ENCODE measurements around the gene CCDC187.

CCDC187 gene

DNA sequence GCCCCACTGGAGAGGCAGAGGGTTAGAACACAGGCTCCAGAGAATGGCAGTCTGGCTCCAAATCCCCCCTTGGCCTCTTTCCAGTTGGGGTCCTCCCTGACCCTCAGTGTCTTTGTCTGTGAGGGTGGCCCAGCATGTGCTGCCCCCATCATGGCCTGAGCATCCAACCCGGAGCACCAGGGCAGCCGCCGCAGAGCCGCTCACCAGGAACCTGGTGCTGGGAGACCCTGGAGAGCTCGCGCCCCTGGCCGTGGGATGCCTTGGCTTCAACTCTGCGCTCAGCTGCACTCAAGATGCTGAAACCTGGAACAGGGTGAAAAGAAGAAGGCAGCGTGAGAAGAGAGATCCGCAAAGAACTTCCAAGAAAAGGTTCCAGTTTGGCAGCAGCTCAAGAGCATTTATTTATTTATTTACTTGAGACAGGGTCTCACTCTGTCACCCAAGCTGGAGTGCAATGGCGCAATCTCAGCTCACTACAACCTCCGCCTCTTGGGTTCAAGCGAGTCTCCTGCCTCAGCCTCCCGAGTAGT, 3.8 kb downstream of the CCDC187 start:
- DNase-seq = no peak

- no peak for DNase-seq
Measured at GRCh38 chr9:136299541-136299940, 4.4 kb downstream of the CCDC187 start.

DNA sequence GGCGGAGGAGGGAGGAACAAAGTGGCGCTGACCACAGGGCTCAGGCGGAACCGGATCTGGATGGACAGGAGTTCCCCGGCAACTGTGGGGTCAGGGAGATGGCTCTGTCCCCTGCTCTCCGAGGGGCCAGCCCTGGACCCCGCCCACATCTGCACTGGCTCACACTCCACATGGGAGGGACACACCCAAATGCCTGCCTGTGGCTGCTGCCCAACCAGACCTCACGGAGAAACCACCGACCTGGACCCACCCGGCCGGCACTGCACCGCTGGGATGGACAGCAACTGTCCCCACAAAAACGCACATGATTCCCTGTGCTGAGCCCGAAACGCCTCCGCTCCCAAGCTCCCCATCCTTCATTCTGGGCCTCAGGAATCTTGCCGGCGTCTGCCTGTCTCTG, 4.8 kb downstream of the CCDC187 start:
- no peak for DNase-seq

DNA sequence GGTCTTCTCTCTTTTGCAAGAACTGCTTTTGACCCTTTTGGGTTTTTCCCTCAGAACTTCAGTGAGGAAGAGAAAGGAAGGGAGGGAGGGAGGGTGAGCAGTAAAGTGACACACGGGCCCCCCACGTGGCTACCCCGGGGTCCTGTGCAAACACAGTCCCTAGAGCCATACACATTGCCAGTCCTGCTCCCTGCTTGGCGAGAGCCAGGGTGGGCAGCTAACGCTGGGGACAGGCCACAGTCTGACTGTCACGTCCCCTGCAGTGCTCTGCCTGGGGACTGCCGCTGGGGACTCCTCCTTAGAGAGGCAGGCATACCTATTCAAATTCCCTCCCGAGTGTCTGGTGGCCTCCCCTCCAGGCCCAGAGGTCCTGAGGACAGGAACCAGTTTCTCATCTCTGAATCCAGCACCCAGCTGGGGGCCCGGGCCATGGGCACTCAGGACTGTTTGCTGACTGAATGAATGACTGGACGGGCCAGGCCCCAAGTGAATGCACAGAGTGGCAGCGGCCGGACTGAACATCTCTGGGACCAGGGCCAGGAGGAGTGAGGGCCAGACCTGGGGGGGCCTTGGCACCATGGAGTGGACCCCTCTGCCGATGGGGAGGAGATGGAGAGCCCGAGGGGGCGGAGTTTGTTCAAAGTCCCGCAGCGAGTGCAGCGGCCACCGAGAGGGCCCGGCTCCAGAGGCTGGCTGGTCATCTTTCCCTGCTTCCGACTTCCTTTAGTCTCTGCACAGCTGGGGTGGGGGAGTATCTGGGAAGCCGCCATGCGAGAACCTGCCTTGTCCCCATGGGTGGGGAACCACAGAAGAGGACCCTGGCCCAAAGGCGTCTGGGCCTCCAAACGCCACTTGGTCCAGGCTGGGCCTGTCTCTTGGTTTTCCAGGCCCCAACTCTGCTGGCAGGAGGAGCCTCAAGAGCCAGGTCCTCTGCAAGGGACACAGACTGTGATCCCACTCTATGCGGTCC, 5.8 kb downstream of the CCDC187 start:
- DNase-seq = no peak

- DNase-seq = no peak
Measured at GRCh38 chr9:136297016-136297691, 6.7 kb downstream of the CCDC187 start.

GRCh38 chr9:136296434-136297015, 7.4 kb downstream of the CCDC187 start:
- DNase-seq = no peak

DNA sequence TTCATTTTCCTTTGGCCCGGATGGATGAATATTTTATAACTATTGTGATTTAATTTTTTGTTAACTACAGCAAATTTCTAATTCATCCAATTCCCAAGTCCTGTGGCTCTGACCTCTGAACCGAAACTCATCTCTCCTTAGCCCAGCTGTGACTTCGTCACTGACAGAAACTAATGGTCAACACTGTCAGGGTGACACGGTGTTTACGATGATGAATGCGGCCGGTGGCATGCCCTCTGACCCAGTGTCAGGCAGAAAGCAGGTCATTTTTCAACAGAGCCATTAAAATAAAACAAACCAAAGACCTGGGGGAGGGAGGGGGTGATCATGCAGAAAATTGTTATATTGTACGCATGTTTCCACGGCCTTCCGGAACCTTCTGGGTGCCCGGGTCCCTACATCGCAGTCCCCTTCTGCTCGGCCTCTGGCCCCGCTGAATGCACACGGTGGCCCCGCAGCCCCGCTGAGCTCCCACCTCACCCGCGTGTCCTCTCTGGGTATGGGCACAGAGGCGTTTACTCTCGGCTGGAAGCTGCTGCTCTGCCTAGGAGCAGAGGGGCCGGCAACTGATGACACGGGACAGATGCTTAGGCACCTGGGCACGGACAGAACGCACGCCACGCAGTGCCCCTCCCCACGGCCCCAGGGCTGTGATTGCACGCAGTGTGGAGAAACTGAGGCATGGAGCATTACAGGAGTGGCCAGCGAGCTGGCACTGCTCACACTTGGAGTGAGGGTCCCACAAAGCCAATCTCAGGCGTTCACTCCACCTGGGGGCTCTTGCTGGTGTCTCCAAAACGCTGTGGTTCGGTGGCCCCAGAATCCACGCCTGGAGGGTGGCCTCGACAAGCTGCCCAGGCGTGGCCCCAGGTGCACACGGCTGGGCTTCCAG, 8.1 kb downstream of the CCDC187 start:
- DNase-seq = no peak

GRCh38 chr9:136295055-136295454, 8.8 kb downstream of the CCDC187 start:
- DNase-seq = no peak

DNA sequence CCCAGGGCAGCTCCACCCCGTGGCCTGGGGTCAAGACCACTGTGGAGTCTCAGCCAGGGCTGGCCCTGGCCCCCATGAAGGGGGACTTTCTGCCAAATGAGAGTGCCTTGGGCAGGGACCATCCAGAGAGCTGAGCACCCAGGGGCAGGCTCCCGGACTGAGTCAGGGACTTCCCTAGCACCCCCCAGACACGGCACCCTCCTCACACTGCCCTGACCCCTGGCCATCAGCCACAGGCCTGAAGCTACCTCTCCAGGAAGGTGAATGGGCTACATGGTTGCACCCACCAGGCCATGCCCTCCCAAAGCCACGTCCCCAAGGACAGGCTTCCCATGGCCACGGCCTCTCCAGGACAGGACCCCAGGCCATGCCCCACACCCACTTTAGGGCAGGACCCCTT, 9.5 kb downstream of the CCDC187 start:
- DNase-seq = no peak

GRCh38 chr9:136293476-136294077, 10.3 kb downstream of the CCDC187 start:
- DNase-seq = no peak

DNA sequence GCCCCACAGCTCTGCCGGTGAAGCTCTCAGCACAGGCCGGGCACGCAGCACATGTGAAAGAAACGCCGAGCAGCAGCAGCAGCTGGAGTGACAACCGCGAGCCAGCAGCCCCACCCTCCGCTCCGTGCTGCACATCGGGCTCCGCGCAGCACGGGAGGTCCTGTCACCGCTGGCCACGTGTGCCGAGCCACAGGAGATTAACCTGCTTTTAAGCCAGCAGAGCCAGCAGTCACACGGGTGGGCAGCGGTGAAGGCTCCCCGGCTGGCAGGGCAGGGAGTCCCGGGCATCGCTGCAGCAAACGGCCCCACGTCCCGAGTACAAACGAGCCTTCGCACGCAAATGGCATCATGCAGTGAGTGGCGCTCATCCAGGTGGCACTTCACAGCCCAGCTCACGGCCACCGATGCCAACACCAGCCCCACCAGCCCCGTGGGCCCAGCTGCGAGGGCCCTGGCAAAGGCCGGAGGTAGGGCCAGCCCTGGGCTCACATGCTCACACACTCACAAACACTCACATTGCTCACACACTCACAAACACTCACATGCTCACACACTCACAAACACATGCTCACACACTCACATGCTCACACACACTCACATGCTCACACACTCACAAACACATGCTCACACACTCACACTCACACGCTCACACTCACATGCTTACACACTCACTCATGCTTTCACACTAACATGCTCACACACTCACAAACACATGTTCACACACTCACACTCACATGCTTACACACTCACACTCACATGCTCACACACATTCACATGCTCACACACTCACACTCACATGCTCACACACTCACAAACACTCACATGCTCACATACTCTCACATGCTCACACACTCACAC, 11.1 kb downstream of the CCDC187 start:
- DNase-seq = no peak

- DNase-seq = no peak
Measured at GRCh38 chr9:136292026-136292538, 11.8 kb downstream of the CCDC187 start.

GRCh38 chr9:136291306-136292025, 12.4 kb downstream of the CCDC187 start:
- DNase-seq = no peak

DNA sequence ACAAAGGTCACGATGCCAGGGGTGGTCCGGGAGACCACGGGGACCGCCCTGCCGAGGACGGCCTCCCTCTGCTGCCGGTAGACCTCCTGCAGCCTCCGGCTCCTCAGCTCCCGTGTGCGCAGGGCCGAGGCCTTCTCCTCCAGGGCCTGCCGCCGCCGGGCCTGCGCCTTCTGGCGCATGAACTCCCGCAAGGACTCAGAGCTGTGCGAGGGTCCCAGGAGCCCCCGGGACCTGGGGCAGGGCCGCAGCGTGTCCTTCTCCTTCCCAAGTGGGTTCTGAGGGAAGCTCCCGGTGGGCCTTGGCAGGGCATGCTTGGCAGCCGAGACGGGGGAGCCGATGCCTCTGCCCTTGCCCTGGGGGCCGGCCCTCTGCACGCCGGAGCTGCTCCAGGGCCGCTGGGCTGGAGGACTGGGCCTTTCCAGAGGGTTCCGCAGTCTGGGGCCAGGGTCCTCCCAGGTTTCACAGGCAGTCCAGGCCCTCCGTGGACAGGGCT, 13.3 kb downstream of the CCDC187 start:
- DNase-seq = no peak

DNA sequence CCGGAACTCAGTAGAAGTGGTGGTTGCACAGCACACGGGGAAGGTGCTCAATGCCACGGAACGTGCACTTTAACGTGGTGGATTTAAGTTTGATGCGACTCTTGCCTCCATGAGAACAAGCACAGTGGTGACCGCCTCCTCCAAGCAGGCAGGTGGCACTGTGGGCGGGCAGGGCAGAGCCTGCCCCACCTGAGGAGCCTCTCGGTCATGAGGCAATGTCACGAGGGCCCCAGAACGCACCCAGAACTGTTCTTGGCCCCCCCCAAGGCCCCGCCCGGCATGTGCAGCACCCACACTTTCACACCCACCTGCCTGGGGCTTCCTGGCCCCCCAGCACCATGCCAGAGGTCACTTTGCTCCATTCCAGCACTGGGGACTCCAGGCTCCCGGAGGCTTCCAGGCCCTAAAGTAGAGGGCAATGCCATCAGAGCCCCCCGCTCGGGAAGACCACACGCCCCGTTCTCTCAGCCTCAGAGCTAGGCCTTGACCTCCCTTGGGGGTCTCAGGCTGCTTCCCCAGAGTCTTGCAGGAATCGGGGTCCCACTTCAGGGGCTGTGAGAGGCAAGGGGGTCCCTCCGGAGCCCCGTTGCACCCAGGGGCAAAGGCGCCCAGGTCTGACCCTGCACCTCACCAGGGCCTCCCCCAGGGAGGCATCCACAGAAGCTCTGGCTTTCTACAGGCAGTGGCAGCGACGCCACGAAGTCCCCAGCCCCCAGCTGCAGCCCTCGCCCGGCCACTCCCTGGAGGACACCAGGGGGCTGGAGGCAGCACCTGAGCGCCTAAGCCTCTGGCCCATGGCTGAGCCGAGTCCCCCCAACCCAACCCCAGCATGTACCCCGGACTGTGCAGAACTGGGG, 14.0 kb downstream of the CCDC187 start:
- no peak for DNase-seq

- DNase-seq = no peak
Measured at GRCh38 chr9:136287960-136288753, 15.7 kb downstream of the CCDC187 start.

GRCh38 chr9:136286987-136287379, 16.9 kb downstream of the CCDC187 start:
- DNase-seq = no peak

All from nucleus accumbens (tissue), 56 donors.